Neuronal stem cell (in vitro differentiated cells): ENCODE measurements around the gene PARP6.

Source experiments
- DNase-seq: peaks from one replicate; pipeline ENCODE4 v3.0.0-alpha.2; 2013; ENCODE audit warnings: low spot score
- H2AFZ ChIP-seq: one replicate; pipeline ENCODE4 v1.6.1; 2013; ENCODE audit warnings: mild to moderate bottlenecking, low read length, inconsistent platforms
- H2AK5ac ChIP-seq: 2 replicates; pipeline ENCODE4 v1.6.1; 2013; ENCODE audit warnings: low read depth, mild to moderate bottlenecking, inconsistent platforms, low read length, moderate library complexity, mixed read lengths
- H2BK120ac ChIP-seq: 2 replicates; pipeline ENCODE4 v1.6.1; 2013; ENCODE audit warnings: low read depth, mild to moderate bottlenecking, inconsistent platforms, low read length, moderate library complexity, mixed read lengths
- H2BK12ac ChIP-seq: one replicate; pipeline ENCODE4 v1.6.1; 2013; ENCODE audit warnings: low read length, inconsistent platforms
- H2BK15ac ChIP-seq: 2 replicates; pipeline ENCODE4 v1.6.1; 2013; ENCODE audit warnings: mild to moderate bottlenecking, low read length, inconsistent platforms, mixed read lengths
- H2BK5ac ChIP-seq: one replicate; pipeline ENCODE4 v1.6.1; 2013; ENCODE audit warnings: inconsistent platforms, mild to moderate bottlenecking, low read length, moderate library complexity
- H3K14ac ChIP-seq: one replicate; pipeline ENCODE4 v1.6.1; 2013; ENCODE audit warnings: low read length, inconsistent platforms
- H3K18ac ChIP-seq: 2 replicates; pipeline ENCODE4 v1.6.1; 2013; ENCODE audit warnings: low read length, inconsistent platforms
- H3K23ac ChIP-seq: 2 replicates; pipeline ENCODE4 v1.6.1; 2013; ENCODE audit warnings: low read depth, mild to moderate bottlenecking, mixed read lengths, low read length, inconsistent platforms; ENCODE audit not compliant: poor library complexity
- H3K27ac ChIP-seq: replicated peaks from 3 replicates; pipeline ENCODE4 v1.5.1; 2013; ENCODE audit warnings: low read length, inconsistent platforms
- H3K27me3 ChIP-seq, 3 experiments: 2 replicates each; pipeline ENCODE4 v1.6.1; 2013; ENCODE audit warnings: low read length in 3 of 3, mild to moderate bottlenecking in 2 of 3, inconsistent platforms in 1 of 3, low read depth in 1 of 3, mixed read lengths in 1 of 3, moderate library complexity in 1 of 3; ENCODE audit not compliant: control insufficient read depth in 3 of 3, insufficient read depth in 3 of 3
- H3K36me3 ChIP-seq, 2 donors: replicated peaks in 1 of 2; 2 replicates each; pipeline ENCODE4 v1.6.1; 2013; ENCODE audit warnings: low read length in 2 of 2; ENCODE audit not compliant: control insufficient read depth in 2 of 2, insufficient read depth in 2 of 2
- H3K4ac ChIP-seq: 2 replicates; pipeline ENCODE4 v1.6.1; 2013; ENCODE audit warnings: inconsistent platforms, mild to moderate bottlenecking, low read length, moderate library complexity
- H3K4me1 ChIP-seq, 2 donors: 1 replicate in 1 of 2; 2 replicates in 1 of 2; pipeline ENCODE4 v1.6.1; 2013; ENCODE audit warnings: low read length in 2 of 2, low read depth in 1 of 2; ENCODE audit not compliant: control insufficient read depth in 2 of 2, insufficient read depth in 1 of 2
- H3K4me2 ChIP-seq: one replicate; pipeline ENCODE4 v1.6.1; 2013; ENCODE audit warnings: mild to moderate bottlenecking, low read length, inconsistent platforms; ENCODE audit not compliant: insufficient read depth, poor library complexity, severe bottlenecking
- H3K4me3 ChIP-seq, 2 donors: 2 replicates each; pipeline ENCODE4 v1.5.1; 2013; ENCODE audit warnings: low read length in 2 of 2, mild to moderate bottlenecking in 2 of 2, inconsistent platforms in 1 of 2, moderate library complexity in 1 of 2
- H3K79me1 ChIP-seq: one replicate; pipeline ENCODE4 v1.6.1; 2013; ENCODE audit warnings: low read depth, mild to moderate bottlenecking, inconsistent platforms, low read length, moderate library complexity
- H3K9ac ChIP-seq: one replicate; pipeline ENCODE4 v1.6.1; 2013; ENCODE audit warnings: mild to moderate bottlenecking, low read depth, low read length, inconsistent platforms; ENCODE audit not compliant: poor library complexity
- H3K9me3 ChIP-seq, 2 donors: replicated peaks in 1 of 2; 2 replicates each; pipeline versions ENCODE3 to v1.6.1; 2013; ENCODE audit warnings: low read length in 2 of 2, mild to moderate bottlenecking in 2 of 2, inconsistent platforms in 1 of 2, low read depth in 1 of 2, mixed read lengths in 1 of 2, moderate library complexity in 1 of 2; ENCODE audit not compliant: control insufficient read depth in 2 of 2, insufficient read depth in 1 of 2
- H4K8ac ChIP-seq: one replicate; pipeline ENCODE4 v1.6.1; 2013; ENCODE audit warnings: low read depth, mild to moderate bottlenecking, inconsistent platforms, low read length, moderate library complexity
- H4K91ac ChIP-seq: one replicate; pipeline ENCODE4 v1.6.1; 2013; ENCODE audit warnings: low read length, low read depth, mild to moderate bottlenecking, inconsistent platforms; ENCODE audit not compliant: poor library complexity
- WGBS, 2 donors: extraction: QIAGEN DNeasy Blood & Tissue Kit; methylation state at CpG; one replicate each; pipeline ENCODE4 v1.1.7; 2013; ENCODE audit warnings: missing lambda C conversion rate in 2 of 2, mixed read lengths in 1 of 2; ENCODE audit not compliant: insufficient read length in 2 of 2, insufficient replicate concordance in 1 of 2; ENCODE audit errors: extremely low coverage in 2 of 2; 5-methylcytosine and 5-hydroxymethylcytosine counted together

PARP6 gene

DNA sequence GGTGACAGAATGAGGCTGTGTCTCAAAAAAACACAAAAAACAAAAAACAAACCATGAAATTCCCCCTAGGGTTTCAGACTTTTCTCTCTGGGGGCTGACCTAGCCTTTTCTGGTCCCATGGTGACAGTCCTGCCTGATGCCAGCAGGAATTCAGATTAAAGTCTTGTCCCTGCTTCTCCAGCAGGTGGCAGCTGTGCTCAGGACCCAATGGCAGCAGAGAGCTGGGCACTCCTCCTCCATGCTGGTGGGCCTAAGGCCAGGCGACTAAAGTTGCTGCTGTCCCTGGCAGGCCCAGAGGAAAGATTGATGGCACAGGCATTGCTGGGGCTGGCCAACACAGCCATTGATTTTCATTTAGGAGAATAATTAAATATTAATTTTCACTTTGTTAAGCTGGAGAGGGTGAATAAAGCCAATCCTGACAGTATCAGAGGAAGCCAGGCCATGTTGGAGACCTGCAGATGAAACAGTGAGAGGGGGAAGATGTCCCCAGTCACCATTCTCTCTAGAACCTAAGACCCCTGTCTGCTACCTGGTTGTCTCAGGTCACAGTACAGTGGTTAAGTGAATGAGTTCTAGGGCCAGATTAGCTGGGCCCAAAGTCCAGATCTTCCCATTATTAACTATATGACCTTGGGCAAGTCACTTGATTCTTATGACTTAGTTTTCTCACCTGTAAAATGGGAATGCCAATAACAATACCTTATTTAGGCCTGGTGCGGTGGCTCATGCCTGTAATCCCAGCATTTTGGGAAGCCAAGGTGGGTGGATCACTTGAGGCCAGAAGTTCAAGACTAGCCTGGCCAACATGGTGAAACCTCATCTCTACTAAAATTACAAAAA lies 40.5 kb upstream of the PARP6 start:
- Histone ChIP-seq H3K18ac (no peak overlapping the region), H3K27ac (no peak overlapping the region), H4K91ac (no peak overlapping the region), H2BK12ac (no peak overlapping the region), H3K9me3 (no peaks in the 10 kb centered on the region), H2BK120ac (no peak overlapping the region), H3K36me3 (no peaks in the 10 kb centered on the region), H3K23ac (no peak overlapping the region), H2AFZ (no peak overlapping the region), H2AK5ac (no peak overlapping the region), H3K4me2 (no peak overlapping the region), H4K8ac (no peak overlapping the region), H3K14ac (no peak overlapping the region), H2BK15ac (no peak overlapping the region), H3K4ac (no peak overlapping the region), H2BK5ac (no peak overlapping the region), H3K4me1 (no peaks in the 10 kb centered on the region), H3K27me3 (peaks cover 0 to 11% (median 5%) of the 10 kb centered on the region in 3 experiments), H3K9ac (no peak overlapping the region), H3K4me3 (no peak overlapping the region), H3K79me1 (no peaks in the 10 kb centered on the region)
- no CpG with 5 or more reads among the region's 2 CpGs for WGBS, 2 donors
- peak; percentile 48 for DNase-seq

DNA sequence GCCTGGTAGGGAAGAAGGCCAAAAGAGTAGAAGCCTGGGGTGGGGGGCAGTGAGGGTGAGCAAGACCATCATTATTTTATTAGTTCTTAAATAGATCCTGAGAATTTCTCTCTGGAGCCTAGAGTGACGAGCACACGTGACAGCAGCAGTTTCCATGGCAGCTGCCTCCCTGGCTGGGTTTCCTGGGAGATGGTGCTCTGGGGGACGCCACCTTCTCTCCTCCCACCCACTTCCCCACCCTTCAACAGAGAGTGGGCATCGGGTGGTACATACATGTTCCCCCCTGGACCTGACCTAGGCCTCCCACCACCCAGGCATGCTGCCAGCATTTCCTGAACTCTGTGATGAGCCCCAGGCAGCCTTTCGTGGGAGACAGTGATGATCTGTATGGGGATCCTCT lies 34.7 kb upstream of the PARP6 start:
- H3K4me3 ChIP-seq, result no peak overlapping the region
- H4K91ac ChIP-seq, result no peak overlapping the region
- H3K4me2 ChIP-seq, result no peak overlapping the region
- no peak overlapping the region for H3K27ac ChIP-seq
- H2BK12ac ChIP-seq, result no peak overlapping the region
- no peak overlapping the region for H2BK15ac ChIP-seq
- H2BK120ac ChIP-seq, result no peak overlapping the region
- no peak overlapping the region for H3K23ac ChIP-seq
- no peaks in the 10 kb centered on the region for H3K36me3 ChIP-seq
- H3K4me1 ChIP-seq, result peaks cover 3 to 7% of the 10 kb centered on the region in 2 donors
- no peak overlapping the region for H4K8ac ChIP-seq
- no peak overlapping the region for H3K9ac ChIP-seq
- no peak overlapping the region for H3K4ac ChIP-seq
- H3K14ac ChIP-seq, result no peak overlapping the region
- H3K9me3 ChIP-seq, result no peaks in the 10 kb centered on the region
- no peak overlapping the region for H2BK5ac ChIP-seq
- no peak overlapping the region for H2AFZ ChIP-seq
- H2AK5ac ChIP-seq, result no peak overlapping the region
- H3K18ac ChIP-seq, result no peak overlapping the region
- no peaks in the 10 kb centered on the region for H3K79me1 ChIP-seq
- no peak for DNase-seq
- no CpG with 5 or more reads among the region's 5 CpGs for WGBS, 2 donors
- peaks cover 0 to 11% (median 6%) of the 10 kb centered on the region in 3 experiments for H3K27me3 ChIP-seq

DNA sequence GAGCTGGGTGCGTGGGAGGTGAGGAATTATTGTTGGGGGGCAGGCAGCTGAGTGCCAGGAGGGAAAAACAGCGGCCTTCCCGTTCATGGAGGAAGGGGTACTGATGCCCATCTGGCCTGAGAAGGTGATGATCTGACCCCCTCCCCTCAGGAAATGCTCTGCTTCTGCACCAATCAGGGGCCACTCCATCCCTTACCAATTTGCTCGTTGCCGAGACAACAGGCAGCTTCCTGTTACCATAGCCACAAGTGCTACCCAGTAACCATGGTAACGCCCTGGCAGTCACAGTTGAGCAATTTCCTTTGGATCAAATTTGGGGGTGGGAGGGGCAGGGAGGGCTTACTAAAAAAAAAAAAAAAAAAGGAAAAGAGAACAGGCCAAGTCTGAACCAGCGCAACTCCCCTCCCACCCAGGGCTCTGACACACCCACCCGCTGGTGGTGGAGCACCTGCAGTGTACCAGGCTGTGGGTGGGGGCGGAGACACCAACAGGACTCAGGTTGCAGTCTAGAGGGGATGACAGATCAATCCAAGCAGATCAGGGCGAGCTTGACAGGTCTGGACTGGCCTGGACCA lies 33.9 kb upstream of the PARP6 start:
- H3K23ac ChIP-seq, result peak overlapping the region; percentile 34
- no peak for DNase-seq
- H2AK5ac ChIP-seq, result no peak overlapping the region
- no peak overlapping the region for H2AFZ ChIP-seq
- H3K18ac ChIP-seq, result no peak overlapping the region
- H3K4ac ChIP-seq, result no peak overlapping the region
- no peak overlapping the region for H2BK15ac ChIP-seq
- no peak overlapping the region for H3K14ac ChIP-seq
- peaks cover 3 to 7% of the 10 kb centered on the region in 2 donors for H3K4me1 ChIP-seq
- no peak overlapping the region for H2BK5ac ChIP-seq
- peaks cover 0 to 11% (median 6%) of the 10 kb centered on the region in 3 experiments for H3K27me3 ChIP-seq
- no peaks in the 10 kb centered on the region for H3K36me3 ChIP-seq
- H3K9ac ChIP-seq, result peak overlapping the region; percentile 66
- H3K4me3 ChIP-seq, result no peak overlapping the region
- no peak overlapping the region for H2BK120ac ChIP-seq
- WGBS, 2 donors, result no CpG with 5 or more reads among the region's 10 CpGs
- H4K91ac ChIP-seq, result no peak overlapping the region
- H3K4me2 ChIP-seq, result no peak overlapping the region
- no peak overlapping the region for H3K27ac ChIP-seq
- no peak overlapping the region for H2BK12ac ChIP-seq
- H3K79me1 ChIP-seq, result no peaks in the 10 kb centered on the region
- no peaks in the 10 kb centered on the region for H3K9me3 ChIP-seq
- no peak overlapping the region for H4K8ac ChIP-seq

GRCh38 chr15:72304596-72304995 lies 32.2 kb upstream of the PARP6 start:
- Histone ChIP-seq H3K4me1 (peaks cover 3 to 7% of the 10 kb centered on the region in 2 donors), H2BK5ac (no peak overlapping the region), H3K36me3 (no peaks in the 10 kb centered on the region), H4K8ac (no peak overlapping the region), H3K27ac (no peak overlapping the region), H3K14ac (no peak overlapping the region), H2BK12ac (no peak overlapping the region), H3K23ac (no peak overlapping the region), H3K4me2 (no peak overlapping the region), H3K18ac (no peak overlapping the region), H3K27me3 (peaks cover 0 to 11% (median 6%) of the 10 kb centered on the region in 3 experiments), H3K9me3 (no peaks in the 10 kb centered on the region), H3K4ac (no peak overlapping the region), H3K9ac (no peak overlapping the region), H2BK120ac (no peak overlapping the region), H2BK15ac (no peak overlapping the region), H3K4me3 (no peak overlapping the region), H2AFZ (no peak overlapping the region), H3K79me1 (no peaks in the 10 kb centered on the region), H2AK5ac (no peak overlapping the region), H4K91ac (no peak overlapping the region)
- WGBS, 2 donors, result no CpG with 5 or more reads among the region's 7 CpGs
- DNase-seq, result no peak
